ENCODE measurements around the gene HEBP2.

GRCh38 chr6:138357928-138358327 is 46.1 kb upstream of the HEBP2 start:
- TF ChIP-seq CTCF (IDR thresholded peaks at IDR 0.05) (no peak), POLR2A (IDR thresholded peaks at IDR 0.05) (no peak)
